Medulla oblongata (tissue), 1 donor: Measurements from ENCODE around the gene ASCL3.
A peak's percentile ranks its signal among the peaks of the same experiment; 100 is the strongest.
"Not testable (repeated sequence)": the region's sequence is repeated elsewhere in the genome, so short reads cannot be mapped to it uniquely, and the experiment has no call there.

Experiments used
- DNase-seq: peaks from one replicate; pipeline ENCODE4 v3.0.0-alpha.2; 2015; ENCODE audit errors: extremely low spot score

Gene ASCL3

GRCh38 chr11:8947230-8947943 lies 4.6 kb upstream of the ASCL3 start:
- DNase-seq = no peak

DNA sequence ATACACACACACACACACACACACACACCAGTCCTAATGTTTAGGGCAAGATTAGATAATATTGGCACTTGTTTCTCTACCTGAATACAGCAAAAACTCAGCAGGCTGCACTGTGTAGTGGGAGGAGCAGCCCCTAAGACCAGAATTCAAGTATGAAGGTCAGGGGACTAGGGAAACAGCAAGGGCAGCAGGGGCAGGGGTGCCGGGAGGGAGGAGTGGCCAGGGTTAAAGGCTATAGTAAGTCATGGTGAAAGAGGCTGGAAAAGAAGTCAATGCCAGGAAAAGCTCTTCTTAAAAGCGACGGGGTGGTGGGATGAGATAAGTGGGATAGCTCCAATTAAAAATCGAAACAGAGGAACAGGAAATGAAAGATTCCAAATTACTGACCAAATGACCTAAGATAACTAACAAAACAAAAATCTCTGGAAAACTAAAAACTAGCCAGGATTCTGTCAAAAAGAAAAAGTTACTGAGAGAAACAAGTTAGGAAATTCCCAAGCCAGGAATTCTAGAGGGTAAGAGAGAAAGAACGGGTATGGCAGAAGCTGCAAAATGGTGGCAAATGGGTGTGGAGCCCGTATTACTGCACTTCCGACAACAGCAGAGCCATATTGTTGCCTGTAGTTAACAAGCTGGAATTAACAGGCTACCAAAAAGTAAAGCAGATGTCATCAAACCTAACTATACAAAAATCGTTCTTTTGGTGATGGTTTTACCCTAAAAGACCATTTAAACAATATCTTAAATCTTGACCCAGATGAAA lies 1.3 kb downstream of the ASCL3 start:
- DNase-seq = no peak

DNA sequence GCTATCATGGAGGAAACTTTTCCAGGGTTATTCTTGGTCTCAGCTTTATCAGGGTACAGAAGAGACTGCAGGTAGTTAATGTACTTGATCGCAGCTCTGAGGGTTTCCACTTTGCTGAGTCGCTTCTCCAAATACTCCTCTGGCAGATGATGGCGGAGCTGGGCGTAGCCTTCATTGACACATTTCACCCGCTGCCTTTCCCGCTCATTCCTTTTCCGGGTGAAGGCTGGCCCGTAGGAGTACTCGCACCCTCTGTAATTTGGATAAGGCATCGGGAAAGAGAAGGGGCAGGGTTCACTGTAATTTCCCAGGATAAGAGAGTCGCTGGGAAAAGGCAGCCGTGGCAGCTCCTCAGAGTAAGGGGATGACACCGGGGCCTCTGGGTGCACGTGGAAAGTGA lies 5.2 kb downstream of the ASCL3 start:
- no peak for DNase-seq

- no peak for DNase-seq
Measured at GRCh38 chr11:8937159-8937558, 5.7 kb downstream of the ASCL3 start.

- not testable (repeated sequence) for DNase-seq
Measured at GRCh38 chr11:8935789-8936188, 7.0 kb downstream of the ASCL3 start.

GRCh38 chr11:8934742-8935488 lies 7.9 kb downstream of the ASCL3 start:
- no peak for DNase-seq

DNA sequence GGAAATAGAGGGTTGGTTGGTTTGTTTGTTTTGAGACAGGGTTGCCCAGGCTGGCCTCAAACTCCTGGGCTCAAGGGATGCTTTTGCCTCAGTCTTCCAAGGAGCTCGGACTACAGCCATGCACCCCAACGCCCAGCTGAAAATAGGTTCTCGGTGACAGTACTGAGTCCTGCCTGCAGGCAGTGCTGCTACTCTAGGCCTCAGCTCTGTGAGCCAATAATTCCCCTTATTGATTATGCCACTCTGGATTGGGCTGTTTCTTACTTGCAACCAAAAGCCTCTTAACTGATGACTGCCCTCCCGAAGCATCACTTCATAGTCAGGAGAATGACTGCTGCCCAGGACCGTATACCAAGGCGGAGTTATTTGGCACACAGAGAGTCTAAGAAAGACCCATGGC lies 8.9 kb downstream of the ASCL3 start:
- DNase-seq = no peak

DNA sequence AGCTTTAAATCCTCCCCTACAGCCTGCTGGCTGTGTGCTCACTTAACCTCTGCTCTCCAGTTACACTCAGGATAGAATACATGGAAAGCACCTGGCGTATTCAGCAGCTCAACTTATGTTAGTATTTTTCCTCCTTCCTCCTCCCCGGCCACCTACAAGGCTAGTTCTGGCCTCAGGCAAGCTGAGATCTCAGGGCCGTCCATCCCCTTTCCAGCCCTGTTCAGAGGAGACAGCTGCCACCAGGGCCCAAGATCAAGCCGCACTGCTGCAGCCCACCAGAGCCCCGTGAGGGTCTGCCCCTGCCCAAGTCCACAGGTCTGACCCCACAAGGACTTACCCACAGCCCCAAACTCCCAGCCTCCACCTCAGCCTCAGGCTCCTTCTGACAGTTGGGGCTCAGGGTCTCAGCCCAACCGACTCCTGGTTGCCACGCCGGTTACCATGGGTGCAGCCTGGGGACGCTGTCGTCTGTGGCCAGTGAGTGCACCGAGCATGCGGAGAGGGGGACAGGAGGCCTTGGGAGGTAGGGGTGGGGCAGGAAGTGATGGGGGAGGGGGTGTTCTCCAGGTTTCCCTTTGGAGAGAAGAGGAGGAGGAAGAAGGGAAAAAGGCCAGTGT lies 10.1 kb downstream of the ASCL3 start, which contains the start of gene C11orf16:
C11orf16 (minus strand) TSS at position 384 of the 617 bp plus-strand sequence. CDS start 639 bp downstream, outside the sequence.
- DNase-seq = no peak

DNA sequence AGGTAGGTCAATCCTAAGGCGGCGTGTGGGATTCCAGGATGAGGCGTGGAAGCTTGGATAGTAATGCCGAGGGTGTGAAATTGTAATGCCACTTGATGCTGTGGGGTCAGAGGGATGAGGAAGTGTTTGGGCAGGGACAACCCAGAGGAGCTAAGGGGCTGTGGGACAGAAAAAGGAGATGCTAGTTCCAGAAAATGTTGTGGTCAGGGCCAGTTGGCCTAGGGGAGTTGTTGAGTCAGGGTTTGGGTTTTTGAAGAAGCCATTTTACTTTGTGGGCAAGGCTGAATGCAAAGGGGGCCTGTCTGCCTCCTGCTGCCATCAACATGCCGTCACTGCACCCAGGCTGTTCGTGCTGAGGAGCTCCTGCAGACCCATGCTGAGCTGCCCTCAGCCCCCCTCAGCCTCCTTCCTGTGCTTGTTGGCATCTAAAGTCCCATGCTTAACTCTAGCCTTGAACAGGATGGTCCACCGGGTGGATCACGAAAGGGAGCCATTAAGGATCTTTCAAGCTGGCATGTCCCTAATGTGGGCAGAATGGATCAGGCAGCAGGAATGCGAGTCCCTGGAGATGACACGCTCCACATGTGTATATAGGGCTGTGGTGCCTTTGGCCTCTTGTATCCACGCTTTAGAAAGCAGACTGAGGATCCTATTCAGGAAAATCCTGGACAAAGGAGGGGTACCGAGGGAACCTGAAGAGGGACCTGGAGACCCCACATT lies 12.2 kb downstream of the ASCL3 start:
- no peak for DNase-seq

DNA sequence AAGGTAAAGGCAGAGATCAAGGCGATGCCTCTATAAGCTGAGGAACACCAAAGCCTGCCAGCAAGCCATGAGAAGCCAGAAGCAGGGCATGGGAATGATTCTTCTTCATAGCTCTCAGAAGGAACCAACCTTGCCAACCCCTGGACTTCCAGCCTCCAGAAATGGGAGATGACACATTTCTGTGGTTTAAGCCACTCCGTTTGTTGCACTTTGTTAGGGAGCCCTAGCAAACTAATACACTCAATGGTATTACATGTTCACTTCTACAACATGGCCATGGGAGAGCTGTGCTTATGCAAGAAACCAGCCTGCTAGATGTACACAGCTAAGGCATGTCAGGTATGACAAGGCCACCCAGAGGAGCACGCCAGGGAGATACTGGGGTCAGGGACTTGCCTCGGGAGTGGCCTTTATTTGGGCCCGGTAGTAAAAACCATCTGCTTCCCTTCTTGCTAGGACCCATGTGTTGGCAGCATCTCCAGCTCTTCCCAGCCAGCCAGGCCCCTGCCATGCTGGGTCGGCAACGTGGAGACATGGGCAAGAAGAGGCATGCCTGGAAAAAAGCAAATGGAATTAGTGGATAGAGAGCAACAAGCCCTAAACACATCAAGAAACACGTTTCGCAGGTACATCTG lies 13.7 kb downstream of the ASCL3 start:
- DNase-seq = no peak

DNA sequence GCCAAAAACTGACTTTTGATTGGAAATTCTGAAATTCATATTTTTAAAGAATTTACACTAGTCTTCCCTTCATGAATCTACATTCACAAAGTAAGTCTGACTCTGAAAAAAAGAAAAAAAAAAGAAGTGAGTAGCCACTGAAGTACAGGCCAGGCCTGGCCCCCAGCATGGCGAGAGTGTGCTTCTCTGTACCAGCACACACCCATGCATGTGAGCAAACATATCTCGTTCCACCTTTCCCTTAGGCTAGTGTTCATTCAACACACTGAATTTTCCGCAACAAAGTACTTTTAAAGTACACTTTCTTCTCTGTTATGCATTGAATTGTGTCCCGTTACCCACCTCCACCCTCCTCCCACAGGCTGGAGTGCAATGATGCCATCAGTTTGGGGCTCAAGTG lies 14.6 kb downstream of the ASCL3 start:
- DNase-seq = no peak

- DNase-seq = no peak
Measured at GRCh38 chr11:8927233-8927632, 15.6 kb downstream of the ASCL3 start.

DNA sequence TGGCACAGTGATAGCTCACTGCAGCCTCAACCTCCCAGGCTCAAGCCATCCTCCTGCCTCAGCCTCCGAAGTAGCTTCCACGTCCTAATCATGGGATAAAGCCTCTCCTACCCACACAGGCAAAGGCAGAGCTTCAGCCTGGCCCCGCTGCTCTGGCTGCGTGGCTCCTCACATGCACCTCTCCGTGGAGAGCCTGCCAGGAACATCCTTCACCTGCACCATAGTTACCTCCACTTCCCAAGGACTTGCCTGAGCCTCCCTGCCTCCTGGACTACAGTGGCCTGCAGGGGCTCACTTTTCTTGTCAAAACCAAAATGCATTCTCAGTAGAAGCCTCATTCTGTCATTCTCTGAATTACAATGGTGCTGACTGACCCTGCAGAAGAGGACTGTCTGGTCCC lies 16.6 kb downstream of the ASCL3 start:
- no peak for DNase-seq

DNA sequence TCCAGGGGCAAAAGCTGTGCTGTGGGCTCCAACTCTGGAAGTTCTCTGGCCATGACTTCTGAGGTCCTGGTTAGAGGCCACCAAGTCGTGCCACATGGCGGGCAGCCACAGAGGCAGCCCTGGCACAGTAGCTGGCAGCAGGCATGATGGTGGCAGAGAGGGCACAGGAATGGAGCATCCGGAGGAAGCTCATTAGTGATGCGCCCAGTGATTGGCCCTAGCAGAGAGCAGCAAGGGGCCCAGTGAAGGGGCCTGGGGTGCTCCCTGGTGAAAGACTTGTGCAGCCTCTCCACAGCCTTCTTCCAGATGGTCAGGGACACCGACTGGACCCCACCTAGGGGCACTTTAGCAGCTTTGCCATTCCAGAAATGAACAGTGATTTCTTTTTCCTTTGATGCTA lies 17.1 kb downstream of the ASCL3 start:
- DNase-seq = no peak

GRCh38 chr11:8922691-8923090 lies 20.1 kb downstream of the ASCL3 start:
- DNase-seq = no peak

- DNase-seq = no peak
Measured at GRCh38 chr11:8917157-8917825, 25.5 kb downstream of the ASCL3 start.

- no peak for DNase-seq
Measured at GRCh38 chr11:8914661-8915018, 28.2 kb downstream of the ASCL3 start.

DNA sequence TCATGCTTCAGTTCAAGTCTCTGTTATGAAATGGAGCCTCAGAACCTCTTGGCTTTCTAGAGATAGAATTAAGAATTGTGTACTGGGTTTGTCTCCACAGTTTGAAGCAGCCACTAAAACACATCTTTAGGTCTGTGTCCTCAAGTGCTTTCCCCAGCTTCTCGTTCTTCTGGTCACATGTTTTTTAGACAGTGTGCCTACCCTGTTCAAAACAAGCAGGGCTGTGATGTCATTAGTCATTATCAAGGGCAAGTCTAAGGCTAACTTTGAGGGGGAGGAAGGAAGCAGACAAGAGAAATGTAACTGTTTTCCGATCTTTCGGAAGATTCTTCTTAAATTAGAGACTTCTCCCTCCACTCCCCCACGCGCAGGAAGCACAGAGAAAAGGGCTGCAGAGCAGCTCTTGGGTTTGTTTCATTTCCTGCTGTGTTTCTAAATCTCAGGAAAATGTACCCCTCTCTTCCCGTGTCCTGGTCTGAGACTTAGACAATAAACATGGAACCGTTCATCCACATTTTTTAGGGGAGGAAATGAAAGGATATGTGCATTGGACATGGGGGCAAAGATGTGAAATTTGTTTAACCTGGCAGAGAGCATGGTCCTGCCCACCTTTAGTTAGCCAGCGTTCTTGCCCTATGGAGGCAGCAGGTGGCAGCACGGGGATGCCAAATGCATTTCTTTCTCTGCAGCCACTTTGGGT lies 28.7 kb downstream of the ASCL3 start:
- DNase-seq = peak; percentile 73

DNA sequence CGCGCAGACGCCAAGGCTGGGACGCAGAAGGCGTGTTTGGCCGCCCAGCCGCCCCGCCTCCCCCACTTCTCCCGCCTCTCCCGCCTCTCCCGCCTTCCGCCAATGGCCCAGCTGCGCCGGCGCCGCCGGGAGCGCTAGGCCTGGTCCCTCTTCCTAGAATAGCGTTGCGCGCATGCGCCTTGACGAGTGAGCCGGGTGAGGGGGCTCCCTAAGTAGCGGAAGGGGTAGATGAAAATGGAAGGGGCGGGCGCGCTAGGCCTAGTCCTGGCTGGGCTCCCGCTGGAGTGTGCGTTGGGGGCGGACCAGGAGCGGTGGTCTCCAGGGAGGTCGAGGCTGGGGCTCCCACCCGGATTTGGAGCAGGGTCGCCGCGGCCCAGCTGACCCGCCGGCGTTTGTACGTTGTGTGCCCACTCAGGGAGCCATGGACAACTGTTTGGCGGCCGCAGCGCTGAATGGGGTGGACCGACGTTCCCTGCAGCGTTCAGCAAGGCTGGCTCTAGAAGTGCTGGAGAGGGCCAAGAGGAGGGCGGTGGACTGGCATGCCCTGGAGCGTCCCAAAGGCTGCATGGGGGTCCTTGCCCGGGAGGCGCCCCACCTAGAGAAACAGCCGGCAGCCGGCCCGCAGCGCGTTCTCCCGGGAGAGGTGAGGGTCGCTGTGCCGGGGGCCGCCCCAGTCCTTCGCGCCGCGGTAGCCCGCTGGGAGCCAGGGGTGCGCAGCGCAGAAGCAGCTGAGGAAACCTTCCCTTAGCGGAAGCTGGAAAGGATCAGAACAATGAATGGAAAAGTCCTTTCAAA lies 31.6 kb downstream of the ASCL3 start, which contains the start of gene AKIP1:
AKIP1 (plus strand) TSS at position 161 of the 795 bp plus-strand sequence; CDS start at position 422, 261 bp downstream.
- peak; percentile 98 for DNase-seq
